ENCODE data around the gene BICC1. TPM values are rescaled to one million over a fixed set of nuclear protein-coding genes. Genes with fewer than 3 reads are reported as not detected.

BICC1 gene
- total RNA-seq, 2 experiments from 2014 or later: 0.06 TPM; not detected in 1

DNA sequence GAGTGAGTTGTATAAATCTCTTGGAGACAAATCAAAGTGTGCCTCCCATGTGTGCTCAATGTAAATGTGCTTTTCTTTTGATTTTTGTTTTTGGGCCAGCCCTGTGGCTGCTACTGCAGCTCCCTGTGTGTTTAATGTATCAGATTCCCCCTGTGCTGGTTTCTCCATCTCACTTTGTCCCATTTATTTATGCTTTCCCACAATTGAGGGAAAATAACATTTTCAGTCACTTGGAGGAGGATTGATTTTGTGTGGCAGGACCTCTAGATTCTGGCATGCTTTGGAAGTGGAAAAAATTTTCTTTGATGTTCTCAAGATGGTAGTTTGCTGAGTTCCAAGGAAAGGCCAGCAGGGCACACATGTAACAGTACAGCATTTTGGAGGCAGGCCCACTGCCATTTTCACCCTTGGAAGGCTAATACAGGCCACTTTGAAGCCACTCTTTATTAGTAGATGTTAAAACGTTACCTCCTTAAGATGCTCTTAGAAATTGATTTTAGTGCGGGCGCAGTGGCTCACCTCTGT, 323.6 kb downstream of the BICC1 start:
- no peaks in the 10 kb centered on the region for H3K9me3 Mint-ChIP-seq
- no peak overlapping the region for H3K27ac Mint-ChIP-seq
- H3K4me3 Mint-ChIP-seq: no peak overlapping the region
- no peak for ATAC-seq (ENCODE audit: low read depth)
- POLR2A ChIA-PET: no interaction called here
- H3K36me3 Mint-ChIP-seq: no peaks in the 10 kb centered on the region
- no peaks in the 10 kb centered on the region for H3K4me1 Mint-ChIP-seq
- DNase-seq: no peak
- H3K27me3 Mint-ChIP-seq: no peaks in the 10 kb centered on the region

DNA sequence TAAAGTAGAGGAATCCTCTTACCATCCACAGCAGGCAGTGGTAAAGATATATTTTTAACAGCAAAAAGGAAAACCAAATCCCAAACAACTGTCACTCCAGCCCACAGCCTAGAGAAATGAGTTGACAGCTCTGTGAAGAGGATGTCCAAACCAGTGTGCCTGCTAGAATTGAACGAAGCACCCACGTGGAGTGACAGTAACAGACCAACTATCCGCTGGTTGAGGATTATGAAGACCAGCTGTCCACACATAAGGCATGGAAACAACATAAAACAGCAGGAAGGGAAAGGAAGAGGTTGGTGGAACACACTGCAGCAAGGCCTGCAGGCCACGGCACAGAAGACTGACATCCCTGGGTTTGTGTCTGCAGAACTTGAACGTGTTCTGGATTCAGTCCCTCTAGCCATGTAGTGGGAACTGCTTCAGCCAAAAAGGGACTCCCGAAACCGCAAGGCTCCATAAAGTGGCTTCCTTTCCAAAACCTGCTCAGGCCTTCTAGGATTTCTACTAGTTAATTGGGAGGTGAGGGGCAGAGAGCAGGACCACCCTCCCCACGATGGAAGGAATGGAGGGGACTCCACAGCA, 324.4 kb downstream of the BICC1 start:
- no peaks in the 10 kb centered on the region for H3K27me3 Mint-ChIP-seq
- no peak for DNase-seq
- H3K4me1 Mint-ChIP-seq: no peaks in the 10 kb centered on the region
- POLR2A ChIA-PET: no interaction called here
- no peak overlapping the region for H3K4me3 Mint-ChIP-seq
- H3K36me3 Mint-ChIP-seq: no peaks in the 10 kb centered on the region
- no peak overlapping the region for H3K27ac Mint-ChIP-seq
- no peaks in the 10 kb centered on the region for H3K9me3 Mint-ChIP-seq
- no peak for ATAC-seq (ENCODE audit: low read depth)

DNA sequence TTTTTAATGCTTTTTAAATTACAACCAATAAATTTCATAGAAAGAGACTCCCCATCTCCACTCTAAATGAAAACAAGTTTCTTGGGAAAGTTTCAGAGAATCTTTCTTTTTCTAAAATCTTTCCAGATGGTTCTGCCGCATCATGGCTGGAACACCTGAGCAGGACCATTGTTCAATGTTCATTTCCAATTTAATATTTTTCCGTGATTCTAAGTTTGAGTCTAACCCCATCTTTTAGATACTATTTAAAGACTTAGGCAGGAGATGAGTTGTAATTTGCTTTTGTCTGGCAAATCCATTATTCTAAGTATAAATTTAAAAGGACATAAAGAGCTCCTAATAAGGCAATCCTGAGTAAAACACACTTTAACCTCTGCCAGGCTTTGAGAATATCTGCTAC, 325.2 kb downstream of the BICC1 start:
- H3K36me3 Mint-ChIP-seq: no peaks in the 10 kb centered on the region
- H3K27me3 Mint-ChIP-seq: no peaks in the 10 kb centered on the region
- POLR2A ChIA-PET: no interaction called here
- no peaks in the 10 kb centered on the region for H3K4me1 Mint-ChIP-seq
- H3K9me3 Mint-ChIP-seq: no peaks in the 10 kb centered on the region
- no peak overlapping the region for H3K4me3 Mint-ChIP-seq
- no peak overlapping the region for H3K27ac Mint-ChIP-seq
- no peak for ATAC-seq (ENCODE audit: low read depth)
- DNase-seq: no peak

DNA sequence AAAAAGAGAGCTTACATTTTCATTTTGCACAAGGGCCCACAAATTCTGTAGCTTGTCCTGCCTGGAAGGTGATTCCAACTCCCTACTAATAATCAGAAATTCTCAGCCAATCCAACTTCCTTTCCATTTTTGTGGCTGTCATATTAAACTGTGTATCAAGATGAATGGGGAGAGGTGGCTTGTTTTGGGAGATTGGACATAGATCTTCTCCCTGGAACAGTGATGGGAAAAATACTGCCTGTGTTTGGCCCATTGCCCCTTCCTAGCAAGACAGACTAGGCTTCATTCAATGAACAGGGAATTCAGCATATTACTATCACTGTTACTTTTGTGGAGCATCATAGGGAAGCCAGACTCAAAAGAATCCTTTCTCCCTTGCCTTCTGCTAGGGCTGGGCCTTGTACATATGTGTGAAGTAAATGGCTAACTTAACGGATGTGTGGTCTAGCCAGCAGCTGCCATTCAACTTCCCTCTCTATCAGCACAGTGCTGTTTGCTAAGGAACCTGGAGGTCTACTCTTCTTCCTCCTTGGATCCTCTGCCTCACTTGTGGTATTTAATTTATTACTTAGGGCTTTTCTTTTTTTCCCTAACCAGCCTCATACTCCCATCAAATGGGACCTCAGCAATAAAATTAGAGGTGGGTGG, 326.0 kb downstream of the BICC1 start:
- Mint-ChIP-seq H3K9me3 (no peaks in the 10 kb centered on the region), H3K4me1 (no peaks in the 10 kb centered on the region), H3K27ac (no peak overlapping the region), H3K27me3 (no peaks in the 10 kb centered on the region), H3K4me3 (no peak overlapping the region), H3K36me3 (no peaks in the 10 kb centered on the region)
- POLR2A ChIA-PET: no interaction called here
- ATAC-seq (ENCODE audit: low read depth) (no peak), DNase-seq (no peak)

DNA sequence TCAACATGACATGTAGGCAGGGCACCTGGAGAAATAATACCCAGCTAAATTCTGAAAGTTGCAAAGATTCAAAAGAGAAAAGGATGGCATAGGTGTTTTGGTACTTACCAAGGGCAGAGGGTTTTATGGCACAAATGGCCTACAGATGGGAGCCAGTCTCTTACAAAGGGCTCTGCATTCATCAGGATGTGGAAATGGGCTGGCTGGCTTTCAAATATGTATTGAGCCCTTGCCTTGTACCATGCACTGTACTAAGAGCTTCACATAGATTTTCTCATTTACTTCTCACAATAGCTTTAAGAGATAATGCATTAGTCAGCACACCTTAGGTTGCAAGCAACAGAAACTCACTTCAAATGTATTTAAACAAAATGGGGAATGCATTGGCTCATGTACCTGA, 327.1 kb downstream of the BICC1 start:
- Mint-ChIP-seq H3K4me1 (no peaks in the 10 kb centered on the region), H3K27me3 (no peaks in the 10 kb centered on the region), H3K27ac (no peak overlapping the region), H3K9me3 (no peaks in the 10 kb centered on the region), H3K4me3 (no peak overlapping the region), H3K36me3 (no peaks in the 10 kb centered on the region)
- POLR2A ChIA-PET: no interaction called here
- DNase-seq: no peak
- no peak for ATAC-seq (ENCODE audit: low read depth)

DNA sequence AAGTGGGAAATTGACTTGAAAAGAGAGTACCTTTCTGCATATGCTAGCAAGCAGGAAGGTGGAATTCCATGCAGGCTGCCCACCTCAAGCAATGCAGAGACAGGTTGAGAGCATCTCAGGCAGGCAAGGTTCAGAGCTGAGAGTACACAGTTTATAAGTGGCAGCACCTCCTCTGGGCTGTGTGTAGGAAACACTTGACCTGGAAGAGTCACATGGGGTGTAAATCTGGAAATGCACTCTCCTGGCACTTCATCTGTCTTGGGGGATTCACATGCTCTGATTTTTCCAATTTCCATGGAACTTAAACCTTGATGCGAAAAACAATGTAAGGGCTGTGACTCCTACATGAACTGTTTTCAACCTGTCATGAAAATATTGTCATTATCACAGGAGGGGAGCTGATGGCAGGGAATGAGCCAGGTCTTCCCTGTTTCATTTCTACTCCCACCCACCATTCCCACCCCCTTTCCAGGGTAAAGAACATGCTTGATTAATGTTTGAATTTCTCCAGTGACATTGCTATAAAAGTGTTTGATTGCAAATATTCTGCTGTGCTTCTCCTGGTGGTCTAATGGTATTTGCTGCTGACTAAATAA, 328.3 kb downstream of the BICC1 start:
- no peaks in the 10 kb centered on the region for H3K27me3 Mint-ChIP-seq
- DNase-seq: no peak
- H3K27ac Mint-ChIP-seq: no peak overlapping the region
- H3K36me3 Mint-ChIP-seq: no peaks in the 10 kb centered on the region
- POLR2A ChIA-PET: no interaction called here
- H3K4me3 Mint-ChIP-seq: no peak overlapping the region
- no peak for ATAC-seq (ENCODE audit: low read depth)
- H3K9me3 Mint-ChIP-seq: no peaks in the 10 kb centered on the region
- H3K4me1 Mint-ChIP-seq: no peaks in the 10 kb centered on the region

DNA sequence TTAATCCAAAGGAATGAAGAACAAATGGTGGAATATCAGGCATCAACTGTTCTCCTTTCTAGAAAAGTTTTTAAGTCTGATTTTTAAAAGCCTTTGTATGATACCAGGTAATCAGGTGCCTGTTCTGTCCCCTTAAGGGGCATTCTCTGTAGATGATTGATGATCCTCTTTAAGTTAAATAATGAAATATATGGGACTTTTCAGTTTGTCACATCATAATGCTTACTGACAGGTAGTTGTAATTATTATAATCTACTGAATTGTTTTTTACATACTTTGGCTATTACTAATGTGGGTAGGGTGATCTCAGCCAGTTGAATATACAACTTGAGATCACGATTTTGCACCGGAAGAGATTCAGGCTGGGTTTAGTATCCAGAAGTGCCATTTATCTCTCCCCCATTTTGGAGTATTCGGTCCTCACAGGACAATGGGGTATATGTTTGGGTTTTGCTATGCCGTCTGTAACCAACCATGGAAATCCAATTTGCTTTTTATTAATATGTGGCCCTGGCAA, 330.2 kb downstream of the BICC1 start:
- Mint-ChIP-seq H3K27me3 (no peaks in the 10 kb centered on the region), H3K27ac (no peak overlapping the region), H3K4me1 (no peaks in the 10 kb centered on the region), H3K36me3 (no peaks in the 10 kb centered on the region), H3K4me3 (no peak overlapping the region), H3K9me3 (no peaks in the 10 kb centered on the region)
- no peak for ATAC-seq (ENCODE audit: low read depth)
- POLR2A ChIA-PET: no interaction called here
- DNase-seq: no peak

DNA sequence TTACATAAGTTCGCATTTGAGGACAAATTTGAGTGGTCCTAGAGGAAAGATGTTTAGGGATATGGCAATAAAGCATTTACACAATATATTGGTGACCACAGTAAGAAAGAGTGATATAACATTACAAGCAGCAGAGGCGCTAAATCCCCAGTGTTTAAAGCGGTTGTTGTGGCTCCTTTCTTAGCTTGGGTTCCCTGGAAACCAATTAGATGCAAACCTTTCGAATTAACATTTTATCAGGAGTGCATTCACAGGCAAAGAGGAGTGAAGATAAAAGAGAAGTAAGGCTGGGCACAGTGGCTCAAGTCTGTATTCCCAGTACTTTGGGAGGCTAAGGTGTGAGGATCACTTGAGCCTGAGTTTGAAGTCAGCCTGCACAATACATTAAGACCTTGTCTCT, 331.1 kb downstream of the BICC1 start:
- POLR2A ChIA-PET: no interaction called here
- no peaks in the 10 kb centered on the region for H3K27me3 Mint-ChIP-seq
- H3K4me1 Mint-ChIP-seq: no peaks in the 10 kb centered on the region
- DNase-seq: no peak
- no peaks in the 10 kb centered on the region for H3K9me3 Mint-ChIP-seq
- no peaks in the 10 kb centered on the region for H3K36me3 Mint-ChIP-seq
- no peak for ATAC-seq (ENCODE audit: low read depth)
- H3K27ac Mint-ChIP-seq: no peak overlapping the region
- no peak overlapping the region for H3K4me3 Mint-ChIP-seq

DNA sequence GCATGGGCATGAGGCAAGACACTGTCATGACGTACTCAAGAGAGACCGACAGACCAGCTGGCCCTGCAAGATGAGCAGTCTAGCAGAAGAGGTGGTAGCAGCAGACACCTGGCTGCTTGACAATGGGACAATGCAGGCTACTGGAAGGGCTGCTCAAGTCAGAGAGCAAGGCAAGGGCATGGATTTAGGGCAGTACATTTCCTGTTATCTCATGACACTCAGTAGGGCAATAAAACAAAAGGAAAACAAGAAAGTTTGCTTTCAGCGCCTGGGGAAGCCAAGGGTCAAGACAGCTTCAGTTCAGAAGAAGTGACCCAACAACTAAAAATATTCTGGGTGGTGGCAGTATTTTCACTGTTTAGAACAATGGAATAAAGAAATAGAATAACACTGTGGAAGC, 332.0 kb downstream of the BICC1 start:
- H3K27me3 Mint-ChIP-seq: no peaks in the 10 kb centered on the region
- DNase-seq: no peak
- no peak for ATAC-seq (ENCODE audit: low read depth)
- H3K4me3 Mint-ChIP-seq: no peak overlapping the region
- no peaks in the 10 kb centered on the region for H3K4me1 Mint-ChIP-seq
- no peaks in the 10 kb centered on the region for H3K9me3 Mint-ChIP-seq
- no peaks in the 10 kb centered on the region for H3K36me3 Mint-ChIP-seq
- H3K27ac Mint-ChIP-seq: no peak overlapping the region
- POLR2A ChIA-PET: no interaction called here

DNA sequence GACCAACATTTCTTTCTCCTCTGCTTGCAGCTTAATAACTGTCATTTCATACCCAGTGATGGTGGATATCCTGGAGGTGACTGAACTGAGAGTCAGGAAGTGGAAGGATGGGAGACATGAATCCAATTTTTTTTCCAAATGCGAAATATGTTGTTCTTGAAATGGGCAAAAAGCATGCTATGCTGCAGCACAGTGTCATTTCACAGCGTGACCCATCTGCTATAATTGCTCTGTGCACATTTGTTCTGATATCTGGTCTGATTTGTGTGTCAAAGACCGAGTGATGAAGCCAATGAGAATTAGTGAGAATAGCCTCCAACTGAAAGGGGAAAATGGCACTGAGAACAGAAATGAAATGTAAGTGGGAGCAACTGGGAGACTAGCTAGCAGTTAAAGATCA, 334.2 kb downstream of the BICC1 start:
- H3K4me3 Mint-ChIP-seq: no peak overlapping the region
- H3K27me3 Mint-ChIP-seq: no peaks in the 10 kb centered on the region
- POLR2A ChIA-PET: no interaction called here
- no peaks in the 10 kb centered on the region for H3K36me3 Mint-ChIP-seq
- H3K27ac Mint-ChIP-seq: no peak overlapping the region
- no peaks in the 10 kb centered on the region for H3K4me1 Mint-ChIP-seq
- no peak for ATAC-seq (ENCODE audit: low read depth)
- H3K9me3 Mint-ChIP-seq: no peaks in the 10 kb centered on the region
- no peak for DNase-seq

DNA sequence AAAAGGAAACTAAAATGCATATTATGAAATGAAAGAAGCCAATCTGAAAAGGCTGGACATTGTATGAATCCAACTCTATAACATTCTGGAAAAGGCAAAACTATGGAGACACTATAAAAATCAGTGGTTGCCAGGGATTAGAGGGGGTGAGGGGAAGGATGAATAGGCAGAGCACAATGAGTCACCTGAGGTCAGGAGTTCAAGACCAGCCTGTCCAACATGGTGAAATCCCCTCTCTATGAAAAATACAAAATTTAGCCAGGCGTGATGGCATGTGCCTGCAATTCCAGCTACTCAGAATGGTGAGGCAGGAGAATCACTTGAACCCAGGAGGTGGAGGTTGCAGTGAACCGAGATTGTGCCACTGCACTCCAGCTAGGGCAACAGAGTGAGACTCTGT, 338.9 kb downstream of the BICC1 start:
- no peak for DNase-seq
- H3K9me3 Mint-ChIP-seq: no peaks in the 10 kb centered on the region
- no peaks in the 10 kb centered on the region for H3K27me3 Mint-ChIP-seq
- H3K4me1 Mint-ChIP-seq: no peaks in the 10 kb centered on the region
- POLR2A ChIA-PET: no interaction called here
- ATAC-seq (ENCODE audit: low read depth): no peak
- no peak overlapping the region for H3K27ac Mint-ChIP-seq
- H3K4me3 Mint-ChIP-seq: no peak overlapping the region
- no peaks in the 10 kb centered on the region for H3K36me3 Mint-ChIP-seq

DNA sequence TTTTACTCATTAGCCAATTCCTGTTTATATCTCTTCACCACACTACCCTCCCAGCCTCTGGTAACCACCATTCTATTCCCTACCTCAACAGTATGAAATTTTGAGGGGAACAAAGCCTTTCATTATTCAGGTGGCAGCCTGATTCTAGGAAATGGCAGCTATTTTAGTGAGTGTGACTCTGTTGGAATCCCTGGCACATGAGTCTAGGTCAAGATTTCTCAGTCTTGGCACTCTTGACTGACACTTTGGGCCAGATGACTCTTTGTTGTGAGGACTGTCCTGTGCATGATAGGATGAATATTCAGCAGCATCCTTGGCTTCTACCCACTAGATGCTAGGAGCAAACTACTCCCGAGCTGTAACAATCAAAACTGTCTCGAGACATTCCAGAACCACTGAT, 341.0 kb downstream of the BICC1 start:
- no peak overlapping the region for H3K27ac Mint-ChIP-seq
- DNase-seq: no peak
- ATAC-seq (ENCODE audit: low read depth): no peak
- no peaks in the 10 kb centered on the region for H3K27me3 Mint-ChIP-seq
- no peak overlapping the region for H3K4me3 Mint-ChIP-seq
- H3K4me1 Mint-ChIP-seq: no peaks in the 10 kb centered on the region
- no peaks in the 10 kb centered on the region for H3K36me3 Mint-ChIP-seq
- H3K9me3 Mint-ChIP-seq: no peaks in the 10 kb centered on the region
- POLR2A ChIA-PET: no interaction called here

DNA sequence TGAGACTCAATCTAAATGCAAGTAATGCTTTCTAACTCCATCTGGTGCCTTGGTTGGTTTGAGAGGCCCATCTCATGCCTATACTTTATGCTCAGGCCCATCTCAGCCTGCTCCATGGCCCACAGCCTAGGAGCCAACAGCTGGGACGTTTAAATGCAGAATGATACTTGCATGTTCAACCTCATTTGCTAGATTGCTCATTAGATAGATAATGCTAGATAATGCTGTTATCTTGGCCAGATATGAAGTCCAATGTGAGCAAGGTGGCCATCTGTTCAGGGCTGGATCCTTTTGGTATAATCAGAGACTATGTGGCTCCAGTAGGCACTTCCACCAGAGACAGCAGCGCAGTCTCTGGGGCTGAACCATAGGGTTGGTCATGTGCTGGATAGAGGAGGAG, 342.1 kb downstream of the BICC1 start:
- POLR2A ChIA-PET: no interaction called here
- Mint-ChIP-seq H3K9me3 (no peaks in the 10 kb centered on the region), H3K27me3 (no peaks in the 10 kb centered on the region), H3K36me3 (no peaks in the 10 kb centered on the region), H3K4me1 (no peaks in the 10 kb centered on the region), H3K27ac (no peak overlapping the region), H3K4me3 (no peak overlapping the region)
- ATAC-seq (ENCODE audit: low read depth) (no peak), DNase-seq (no peak)

DNA sequence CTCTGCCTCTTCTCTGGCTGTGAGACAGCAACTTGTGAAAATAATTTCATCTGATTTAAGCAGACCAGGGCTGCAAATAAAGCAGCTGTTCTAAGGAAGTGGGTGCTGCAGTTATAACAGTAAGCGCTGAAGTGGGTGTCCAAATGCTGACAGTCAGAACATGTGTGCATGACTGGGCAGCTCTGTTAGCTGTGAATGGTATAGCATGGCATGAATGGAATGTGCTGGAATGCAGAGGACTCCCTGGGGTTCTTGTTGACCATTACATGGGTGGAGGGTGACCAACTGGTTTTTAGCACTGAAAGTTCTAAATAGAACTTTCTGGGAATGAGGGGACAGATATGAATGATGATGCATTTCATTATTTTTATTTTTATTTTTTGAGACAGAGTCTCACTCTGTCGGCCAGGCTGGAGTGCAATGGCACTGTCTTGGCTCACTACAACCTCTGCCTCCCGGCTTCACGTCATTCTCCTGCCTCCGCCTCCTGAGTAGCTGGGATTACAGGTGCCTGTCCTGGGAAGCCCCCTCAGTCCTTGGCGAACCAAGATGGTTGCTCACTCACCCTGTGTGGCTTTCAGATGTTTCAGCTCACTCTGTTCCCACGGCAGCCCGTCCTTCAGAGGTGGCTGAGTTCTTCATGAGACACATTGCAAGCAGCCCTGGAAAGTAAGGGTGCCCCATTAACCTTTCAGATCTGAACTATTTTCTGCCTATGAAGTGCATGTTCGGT, 344.0 kb downstream of the BICC1 start:
- no peak overlapping the region for H3K27ac Mint-ChIP-seq
- H3K36me3 Mint-ChIP-seq: no peaks in the 10 kb centered on the region
- ATAC-seq (ENCODE audit: low read depth): no peak
- H3K4me1 Mint-ChIP-seq: no peaks in the 10 kb centered on the region
- H3K27me3 Mint-ChIP-seq: no peaks in the 10 kb centered on the region
- H3K9me3 Mint-ChIP-seq: peaks cover 2% of the 10 kb centered on the region
- POLR2A ChIA-PET: no interaction called here
- DNase-seq: no peak
- no peak overlapping the region for H3K4me3 Mint-ChIP-seq
